ENCODE results near the gene CETN3. TPM values are rescaled to one million over a fixed set of nuclear protein-coding genes. Genes with fewer than 3 reads are reported as not detected.
A peak's percentile ranks its signal among the peaks of the same experiment; 100 is the strongest.

The CETN3 gene
- total RNA-seq, 2 donors from 2014 or later = 2.6 to 14.3 TPM

DNA sequence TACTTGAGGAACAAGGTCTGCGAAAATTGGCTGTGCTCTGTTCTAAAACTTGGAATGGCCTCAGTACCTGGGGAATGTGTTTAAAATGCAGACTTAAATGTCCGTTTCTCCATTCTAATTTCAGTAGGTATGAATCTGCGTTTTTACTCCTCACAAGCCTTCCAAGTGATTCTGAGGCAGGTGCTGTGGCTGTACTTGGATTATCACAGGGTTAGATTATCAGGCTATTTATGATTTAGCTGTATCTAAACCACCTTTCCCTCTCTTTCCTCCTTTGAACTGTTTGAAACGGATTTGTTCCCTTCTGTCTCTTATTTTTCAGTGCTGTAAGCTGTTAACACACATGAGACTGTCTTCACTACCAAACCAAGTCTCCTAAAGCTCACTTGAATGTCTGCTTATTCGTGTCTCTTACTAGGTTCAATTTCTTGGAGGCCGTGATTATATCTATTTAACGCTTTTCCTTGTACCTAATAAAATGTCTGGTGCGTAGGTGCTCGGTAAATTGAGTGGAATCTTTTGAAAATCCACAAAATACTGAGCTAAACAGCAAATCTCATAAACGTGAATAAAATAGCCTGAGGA is 714 bp upstream of the CETN3 start:
- Histone ChIP-seq H3K4me1 (peaks cover 5% of the 10 kb centered on the region), H3K27ac (peak overlapping the region; percentile 87 to 98 (median 97)), H3K9me3 (no peaks in the 10 kb centered on the region), H3K36me3 (replicated peaks in 1 of 2; ENCODE audit: insufficient read depth in 1 of 2, low read depth in 2 of 2) (no peaks in the 10 kb centered on the region), H3K27me3 (no peaks in the 10 kb centered on the region), H3K4me3 (peak overlapping the region; percentile 47 to 70)
- no peak for DNase-seq
- WGBS, 2 donors = 0 to 3% methylated on average over 10 of the region's 10 CpGs
- no peak for ATAC-seq
- intact Hi-C loops (cut with DNase I) = no loop called here
- TF ChIP-seq, protein P1, sequence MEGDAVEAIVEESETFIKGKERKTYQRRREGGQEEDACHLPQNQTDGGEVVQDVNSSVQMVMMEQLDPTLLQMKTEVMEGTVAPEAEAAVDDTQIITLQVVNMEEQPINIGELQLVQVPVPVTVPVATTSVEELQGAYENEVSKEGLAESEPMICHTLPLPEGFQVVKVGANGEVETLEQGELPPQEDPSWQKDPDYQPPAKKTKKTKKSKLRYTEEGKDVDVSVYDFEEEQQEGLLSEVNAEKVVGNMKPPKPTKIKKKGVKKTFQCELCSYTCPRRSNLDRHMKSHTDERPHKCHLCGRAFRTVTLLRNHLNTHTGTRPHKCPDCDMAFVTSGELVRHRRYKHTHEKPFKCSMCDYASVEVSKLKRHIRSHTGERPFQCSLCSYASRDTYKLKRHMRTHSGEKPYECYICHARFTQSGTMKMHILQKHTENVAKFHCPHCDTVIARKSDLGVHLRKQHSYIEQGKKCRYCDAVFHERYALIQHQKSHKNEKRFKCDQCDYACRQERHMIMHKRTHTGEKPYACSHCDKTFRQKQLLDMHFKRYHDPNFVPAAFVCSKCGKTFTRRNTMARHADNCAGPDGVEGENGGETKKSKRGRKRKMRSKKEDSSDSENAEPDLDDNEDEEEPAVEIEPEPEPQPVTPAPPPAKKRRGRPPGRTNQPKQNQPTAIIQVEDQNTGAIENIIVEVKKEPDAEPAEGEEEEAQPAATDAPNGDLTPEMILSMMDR (IDR thresholded peaks at IDR 0.05) = peak in 1 of 7 experiments; percentile 22
- no peak for TF ChIP-seq POLR2A (IDR thresholded peaks at IDR 0.05)

DNA sequence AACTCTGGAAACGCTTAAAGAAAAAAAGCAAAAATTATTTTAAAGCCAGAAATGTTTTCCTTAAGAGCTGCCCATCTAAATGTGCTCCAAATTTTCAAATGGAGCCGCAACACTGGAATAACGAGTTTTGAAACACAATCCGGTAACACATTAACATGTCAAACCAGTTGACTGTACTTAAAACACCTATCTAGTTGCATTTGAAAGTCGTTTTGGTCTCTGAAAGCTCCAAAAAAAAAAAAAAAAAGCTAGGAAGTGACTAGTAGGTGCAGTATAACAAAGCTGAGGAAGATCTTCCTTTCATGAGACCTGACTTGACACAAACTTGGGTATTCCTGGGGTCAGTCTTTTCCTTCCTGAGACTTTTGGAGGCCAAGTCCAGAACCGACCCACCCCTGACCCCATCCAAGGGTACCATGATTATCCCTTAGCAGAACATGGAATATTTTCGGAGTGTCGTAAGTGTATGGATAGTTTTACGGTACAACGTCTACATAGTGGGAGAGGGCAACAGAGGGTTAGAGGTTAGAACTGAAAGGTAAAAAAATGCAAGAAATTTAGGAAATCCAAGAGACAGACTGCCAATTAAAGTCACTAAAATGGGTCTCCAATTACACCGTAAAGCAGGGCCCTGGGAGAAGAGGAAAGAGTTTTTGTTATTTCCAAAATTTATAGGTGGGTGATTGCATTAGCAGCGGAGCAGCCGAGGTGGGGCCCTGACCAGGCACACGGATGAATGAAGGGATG is 812 bp downstream of the CETN3 start:
- DNase-seq (no peak), ATAC-seq (no peak)
- 5 to 6% methylated on average over 14 of the region's 14 CpGs for WGBS, 2 donors
- peak overlapping the region; percentile 96 to 98 (median 97) for H3K27ac ChIP-seq
- H3K27me3 ChIP-seq = no peaks in the 10 kb centered on the region
- H3K36me3 ChIP-seq (replicated peaks in 1 of 2; ENCODE audit: insufficient read depth in 1 of 2, low read depth in 2 of 2) = no peaks in the 10 kb centered on the region
- TF ChIP-seq, protein P1 (IDR thresholded peaks at IDR 0.05) = no peak
- peak in 1 of 3 donors; percentile 25 for TF ChIP-seq POLR2A (IDR thresholded peaks at IDR 0.05)
- H3K9me3 ChIP-seq = no peaks in the 10 kb centered on the region
- H3K4me3 ChIP-seq = peak overlapping the region; percentile 66 to 70
- peaks cover 5% of the 10 kb centered on the region for H3K4me1 ChIP-seq
- intact Hi-C loops (cut with DNase I) = no loop called here

DNA sequence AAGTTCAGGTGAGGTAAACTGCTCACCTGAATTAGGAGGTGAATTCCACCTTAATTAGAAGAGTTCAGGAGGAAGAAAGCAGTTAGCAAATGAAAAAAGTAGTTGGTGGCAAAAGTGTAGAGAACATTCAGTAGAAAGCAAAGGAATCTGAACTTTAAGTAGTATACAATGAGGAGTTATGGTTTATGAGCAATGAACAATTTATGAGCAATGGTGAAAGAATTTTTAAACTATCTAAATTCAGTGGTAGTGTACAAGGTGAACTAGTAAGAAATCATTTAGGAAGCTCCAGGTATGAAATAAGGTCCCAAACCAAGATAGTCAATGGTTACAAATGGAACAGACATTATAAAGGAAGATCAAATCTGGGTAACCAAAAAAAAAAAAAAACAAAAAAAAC is 3.1 kb downstream of the CETN3 start:
- Histone ChIP-seq H3K27ac (no peak overlapping the region), H3K9me3 (no peaks in the 10 kb centered on the region), H3K36me3 (replicated peaks in 1 of 2; ENCODE audit: insufficient read depth in 1 of 2, low read depth in 2 of 2) (peaks cover 0 to 2% of the 10 kb centered on the region in 2 donors), H3K27me3 (no peaks in the 10 kb centered on the region), H3K4me1 (peaks cover 5% of the 10 kb centered on the region), H3K4me3 (no peak overlapping the region)
- no peak for ATAC-seq
- TF ChIP-seq, protein P1 (IDR thresholded peaks at IDR 0.05) = no peak
- no peak for TF ChIP-seq POLR2A (IDR thresholded peaks at IDR 0.05)
- no peak for DNase-seq
- intact Hi-C loops (cut with DNase I) = no loop called here

DNA sequence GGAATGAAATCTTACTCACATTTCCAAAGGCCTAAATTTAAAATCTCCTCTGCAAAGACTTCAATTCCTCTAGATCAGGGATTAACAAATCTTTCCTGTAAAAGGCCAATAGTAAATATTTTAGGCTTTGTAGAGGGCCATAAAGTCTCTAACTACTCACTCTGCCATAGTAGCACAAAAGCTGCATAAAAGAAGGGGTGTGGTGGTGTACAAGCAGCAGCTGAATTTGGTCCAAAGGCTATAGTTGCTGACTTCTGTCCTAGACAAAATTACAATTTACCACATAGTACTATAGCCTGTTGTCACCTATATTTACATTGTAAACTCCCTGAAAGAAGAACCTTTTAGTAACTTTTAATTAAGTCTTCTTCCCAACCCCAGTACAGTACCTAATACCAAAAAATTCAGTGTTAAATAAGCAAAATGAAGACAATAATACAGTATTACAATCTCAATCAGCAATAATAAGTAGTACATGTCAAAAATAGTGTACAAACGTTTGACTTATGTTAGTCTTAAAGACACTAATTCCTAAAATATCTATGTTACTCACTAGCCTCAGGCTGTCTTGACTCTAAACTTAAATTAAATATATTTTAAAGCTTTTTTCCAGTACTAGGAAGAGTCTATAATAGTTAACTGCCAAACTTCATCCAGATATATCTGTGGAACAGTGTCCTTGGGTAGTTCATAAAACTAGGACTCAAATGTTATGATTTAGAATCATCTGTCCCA is 6.9 kb downstream of the CETN3 start:
- Histone ChIP-seq H3K9me3 (no peaks in the 10 kb centered on the region), H3K27me3 (no peaks in the 10 kb centered on the region), H3K36me3 (replicated peaks in 1 of 2; ENCODE audit: insufficient read depth in 1 of 2, low read depth in 2 of 2) (peaks cover 0 to 6% of the 10 kb centered on the region in 2 donors), H3K4me3 (no peak overlapping the region), H3K4me1 (no peaks in the 10 kb centered on the region), H3K27ac (no peak overlapping the region)
- DNase-seq = no peak
- WGBS, 2 donors = 59 to 72% methylated on average over 1 of the region's 1 CpG
- no peak for ATAC-seq
- TF ChIP-seq, protein P1 (IDR thresholded peaks at IDR 0.05) = no peak
- no peak for TF ChIP-seq POLR2A (IDR thresholded peaks at IDR 0.05)
- intact Hi-C loops (cut with DNase I) = no loop called here

All from body of pancreas (tissue), 4 donors.